Hepatocyte (in vitro differentiated cells): Measurements from ENCODE around the gene IFNA5. TPM values are rescaled to one million over a fixed set of nuclear protein-coding genes. Genes with fewer than 3 reads are reported as not detected.

Experiments
- DNase-seq: peaks from one replicate; pipeline ENCODE4 v3.0.0-alpha.2; 2016; ENCODE audit warnings: low spot score
- H2AFZ ChIP-seq: fragments of 200-600 bp; sonication (generic); 2 replicates; pipeline ENCODE4 v1.6.0; 2016; ENCODE audit warnings: antibody characterized with exemption, mild to moderate bottlenecking
- H3K27ac ChIP-seq: fragments of 200-600 bp; sonication (generic); 2 replicates; pipeline ENCODE4 v1.5.1; 2016; ENCODE audit warnings: mild to moderate bottlenecking
- H3K27me3 ChIP-seq: fragments of 200-600 bp; sonication (generic); 2 replicates; pipeline ENCODE4 v1.6.1; 2016
- H3K36me3 ChIP-seq: fragments of 200-600 bp; sonication (generic); replicated peaks from 2 replicates; pipeline ENCODE4 v1.5.1; 2016; ENCODE audit warnings: low read depth; ENCODE audit not compliant: insufficient read depth
- H3K4me1 ChIP-seq: fragments of 200-600 bp; sonication (generic); 2 replicates; pipeline ENCODE4 v1.5.1; 2016; ENCODE audit warnings: mild to moderate bottlenecking, moderate library complexity; ENCODE audit not compliant: insufficient read depth
- H3K4me2 ChIP-seq: fragments of 200-600 bp; sonication (generic); 2 replicates; pipeline ENCODE4 v1.6.0; 2016
- H3K4me3 ChIP-seq: fragments of 200-600 bp; sonication (generic); 2 replicates; pipeline ENCODE4 v1.5.1; 2016; ENCODE audit warnings: mild to moderate bottlenecking
- H3K79me2 ChIP-seq: fragments of 200-600 bp; sonication (generic); 2 replicates; pipeline ENCODE4 v1.6.0; 2017; ENCODE audit warnings: mild to moderate bottlenecking
- H3K9me2 ChIP-seq: fragments of 200-600 bp; sonication (generic); replicated peaks from 2 replicates; pipeline ENCODE4 v1.6.0; 2017; ENCODE audit warnings: mild to moderate bottlenecking; ENCODE audit not compliant: insufficient read depth
- H3K9me3 ChIP-seq: fragments of 200-600 bp; sonication (generic); 2 replicates; pipeline ENCODE4 v1.5.1; 2016; ENCODE audit warnings: low read depth, mild to moderate bottlenecking
- H4K20me1 ChIP-seq: fragments of 200-600 bp; sonication (generic); 2 replicates; pipeline ENCODE4 v1.6.0; 2016; ENCODE audit warnings: mild to moderate bottlenecking; ENCODE audit not compliant: insufficient read depth, poor library complexity, severe bottlenecking
- EZH2 ChIP-seq: fragments of 200-600 bp; sonication (generic); IDR thresholded peaks from 2 replicates; pipeline ENCODE4 v1.6.1; 2016; ENCODE audit warnings: antibody characterized with exemption, mild to moderate bottlenecking, borderline replicate concordance
- EZH2phosphoT487 ChIP-seq: fragments of 200-600 bp; sonication (generic); IDR thresholded peaks from one replicate; pipeline ENCODE4 v1.6.1; 2018; ENCODE audit warnings: antibody characterized with exemption, mild to moderate bottlenecking, low read depth, moderate library complexity; ENCODE audit not compliant: unreplicated experiment, severe bottlenecking
- WGBS: methylation state at CpG from one replicate; pipeline ENCODE4 v1.1.6; 2016; ENCODE audit warnings: low lambda C conversion rate; ENCODE audit errors: missing lambda C conversion rate; 5-methylcytosine and 5-hydroxymethylcytosine counted together
- polyA plus RNA-seq: library from polyadenylated mRNA; unstranded; fragments of >200 nt; fragmentation: Nextera tagmentation; extraction: Ambion mirVana; gene quantifications from 2 replicates; pipeline ENCODE4 v1.2.1, GENCODE V29; 2016
- total RNA-seq: library from RNA; depleted of rRNA; stranded (reverse); fragments of >200 nt; gene quantifications from 2 replicates; pipeline ENCODE4 v1.2.3, GENCODE V29; 2014
- TF ChIP-seq, protein P1 (sequence below): fragments of 200-600 bp; sonication (generic); IDR thresholded peaks from 2 replicates; pipeline ENCODE4 v1.5.1; 2016; ENCODE audit warnings: antibody characterized with exemption, mild to moderate bottlenecking; ENCODE audit not compliant: poor library complexity

Gene IFNA5
- total and polyA plus RNA-seq, 2 experiments from 2014 or later = not detected

DNA sequence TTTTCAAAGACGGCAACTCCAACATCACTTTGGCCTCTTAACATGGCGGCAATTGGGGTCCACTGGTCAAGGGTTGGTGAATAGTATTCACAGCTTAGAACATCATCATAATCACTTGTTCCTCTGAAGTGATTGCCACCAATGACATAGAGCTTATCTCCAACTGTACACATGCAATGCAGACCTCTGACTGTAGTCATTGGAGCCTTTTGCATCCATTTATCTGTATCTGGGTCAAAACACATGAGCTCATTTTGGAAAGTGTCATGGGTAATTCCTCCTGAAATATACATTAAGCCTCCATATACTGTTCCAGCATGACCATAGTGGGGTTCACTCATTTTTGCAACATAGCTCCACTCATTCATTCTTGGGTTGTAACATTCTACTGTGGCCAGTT lies 28.1 kb upstream of the IFNA5 start:
- Histone ChIP-seq H3K27me3 (no peaks in the 10 kb centered on the region), H3K27ac (no peak overlapping the region), H3K4me3 (peak overlapping the region; percentile 97), H3K36me3 (no peaks in the 10 kb centered on the region), H2AFZ (no peak overlapping the region), H3K9me2 (no peaks in the 10 kb centered on the region), H3K9me3 (no peaks in the 10 kb centered on the region), H3K4me2 (peak overlapping the region; percentile 86), H3K79me2 (peaks cover 73% of the 10 kb centered on the region), H4K20me1 (peaks cover 61% of the 10 kb centered on the region), H3K4me1 (peaks cover 33% of the 10 kb centered on the region)
- DNase-seq = no peak
- TF ChIP-seq EZH2 (no peak), EZH2phosphoT487 (no peak)
- TF ChIP-seq, protein P1, sequence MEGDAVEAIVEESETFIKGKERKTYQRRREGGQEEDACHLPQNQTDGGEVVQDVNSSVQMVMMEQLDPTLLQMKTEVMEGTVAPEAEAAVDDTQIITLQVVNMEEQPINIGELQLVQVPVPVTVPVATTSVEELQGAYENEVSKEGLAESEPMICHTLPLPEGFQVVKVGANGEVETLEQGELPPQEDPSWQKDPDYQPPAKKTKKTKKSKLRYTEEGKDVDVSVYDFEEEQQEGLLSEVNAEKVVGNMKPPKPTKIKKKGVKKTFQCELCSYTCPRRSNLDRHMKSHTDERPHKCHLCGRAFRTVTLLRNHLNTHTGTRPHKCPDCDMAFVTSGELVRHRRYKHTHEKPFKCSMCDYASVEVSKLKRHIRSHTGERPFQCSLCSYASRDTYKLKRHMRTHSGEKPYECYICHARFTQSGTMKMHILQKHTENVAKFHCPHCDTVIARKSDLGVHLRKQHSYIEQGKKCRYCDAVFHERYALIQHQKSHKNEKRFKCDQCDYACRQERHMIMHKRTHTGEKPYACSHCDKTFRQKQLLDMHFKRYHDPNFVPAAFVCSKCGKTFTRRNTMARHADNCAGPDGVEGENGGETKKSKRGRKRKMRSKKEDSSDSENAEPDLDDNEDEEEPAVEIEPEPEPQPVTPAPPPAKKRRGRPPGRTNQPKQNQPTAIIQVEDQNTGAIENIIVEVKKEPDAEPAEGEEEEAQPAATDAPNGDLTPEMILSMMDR = no peak
- WGBS = 100% methylated on average over 2 of the region's 2 CpGs

DNA sequence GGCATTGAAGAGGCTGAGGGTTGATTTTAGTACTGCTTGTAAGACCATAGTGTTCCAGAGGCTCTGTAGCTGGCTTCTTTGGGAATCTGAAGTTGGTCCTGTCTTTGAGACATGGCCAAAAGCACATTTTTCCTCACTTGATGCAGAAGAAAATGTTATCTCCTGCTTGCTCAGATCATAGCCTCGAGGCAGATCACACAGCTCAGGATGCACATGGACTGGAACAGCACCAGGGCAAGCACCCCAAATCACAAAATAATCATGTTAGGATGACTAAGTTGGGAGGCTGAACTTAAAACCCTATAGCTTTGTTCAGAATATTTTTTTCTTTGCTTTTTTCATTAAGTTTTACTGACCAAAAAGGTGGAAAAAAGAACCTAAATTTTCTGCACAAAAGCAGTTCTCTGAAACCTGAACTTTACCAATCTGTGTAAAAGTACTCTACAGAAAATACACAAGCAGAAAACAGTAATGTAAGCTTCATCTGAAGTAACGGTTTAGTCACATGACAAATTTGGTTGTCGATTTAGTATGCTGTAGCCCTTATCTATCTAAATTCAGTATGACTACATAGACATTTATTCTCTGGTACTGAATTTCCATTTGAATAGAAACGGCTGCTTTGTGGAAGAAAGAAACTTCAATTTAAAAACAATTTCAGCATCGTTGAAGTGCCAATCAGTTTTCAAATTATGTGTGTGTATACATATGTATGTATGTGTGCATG lies 26.7 kb upstream of the IFNA5 start:
- H3K36me3 ChIP-seq = no peaks in the 10 kb centered on the region
- 80% methylated on average over 5 of the region's 5 CpGs for WGBS
- H3K79me2 ChIP-seq = peaks cover 86% of the 10 kb centered on the region
- no peak overlapping the region for H3K4me3 ChIP-seq
- H2AFZ ChIP-seq = no peak overlapping the region
- no peak for TF ChIP-seq EZH2
- TF ChIP-seq EZH2phosphoT487 = no peak
- TF ChIP-seq, protein P1 = no peak
- H4K20me1 ChIP-seq = peaks cover 67% of the 10 kb centered on the region
- no peaks in the 10 kb centered on the region for H3K9me3 ChIP-seq
- DNase-seq = no peak
- no peak overlapping the region for H3K27ac ChIP-seq
- H3K27me3 ChIP-seq = no peaks in the 10 kb centered on the region
- H3K4me1 ChIP-seq = peaks cover 33% of the 10 kb centered on the region
- no peaks in the 10 kb centered on the region for H3K9me2 ChIP-seq
- peak overlapping the region; percentile 86 for H3K4me2 ChIP-seq

DNA sequence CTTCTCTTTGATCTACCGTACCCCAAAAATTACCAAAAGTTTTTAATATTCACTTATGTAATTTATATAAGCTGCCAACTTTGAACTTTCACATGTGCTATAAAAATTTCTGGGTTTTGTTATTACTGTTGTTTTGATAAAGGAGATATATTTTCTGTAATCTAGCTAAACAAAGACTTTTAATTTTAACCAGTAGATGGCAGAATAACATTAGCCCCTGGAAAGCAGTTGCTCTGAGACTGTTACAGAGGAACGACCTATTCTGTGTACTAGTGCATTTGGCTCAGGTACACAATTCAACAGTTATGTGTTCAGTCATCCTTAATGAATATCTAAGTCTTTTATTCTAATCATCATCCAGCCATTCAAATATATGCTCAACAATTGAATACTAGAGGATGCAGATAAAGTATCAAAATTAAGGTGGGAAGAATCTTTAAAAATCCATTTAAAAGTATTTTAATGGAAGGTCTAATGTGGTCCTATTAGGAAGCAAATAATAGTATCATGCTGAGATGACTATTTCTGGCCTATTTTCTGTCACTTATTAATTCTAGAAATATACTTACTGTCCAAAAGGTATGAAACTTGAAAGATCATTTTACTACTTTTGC lies 21.5 kb upstream of the IFNA5 start:
- Histone ChIP-seq H3K9me2 (no peaks in the 10 kb centered on the region), H3K36me3 (no peaks in the 10 kb centered on the region), H3K4me2 (no peak overlapping the region), H3K4me3 (no peak overlapping the region), H3K9me3 (no peaks in the 10 kb centered on the region), H4K20me1 (peaks cover 53% of the 10 kb centered on the region), H2AFZ (no peak overlapping the region), H3K27ac (no peak overlapping the region), H3K79me2 (peaks cover 47% of the 10 kb centered on the region), H3K4me1 (peaks cover 9% of the 10 kb centered on the region), H3K27me3 (no peaks in the 10 kb centered on the region)
- TF ChIP-seq EZH2 (no peak), EZH2phosphoT487 (no peak)
- TF ChIP-seq, protein P1 = peak; percentile 77
- peak; percentile 55 for DNase-seq
- 43% methylated on average over 2 of the region's 2 CpGs for WGBS
